Thyroid gland (tissue), 4 donors: ENCODE data around the gene MRPL46. TPM values are rescaled to one million over a fixed set of nuclear protein-coding genes. Genes with fewer than 3 reads are reported as not detected.

Source experiments
- DNase-seq, 2 donors: peaks; one replicate each; pipeline ENCODE4 v3.0.0-alpha.2; 2019
- H3K27ac ChIP-seq, 3 donors: fragments of 200-600 bp; sonication (generic); 1 replicate in 2 of 3; 2 replicates in 1 of 3; pipeline ENCODE4 v1.5.1; 2016 to 2019; ENCODE audit warnings: mild to moderate bottlenecking in 1 of 3, moderate library complexity in 1 of 3
- H3K27me3 ChIP-seq: fragments of 200-600 bp; sonication (generic); one replicate; pipeline ENCODE4 v1.5.1; 2019
- H3K36me3 ChIP-seq, 2 donors: fragments of 200-600 bp; sonication (generic); one replicate each; pipeline ENCODE4 v1.5.1; 2016 to 2019
- H3K4me1 ChIP-seq, 2 donors: fragments of 200-600 bp; sonication (generic); one replicate each; pipeline ENCODE4 v1.5.1; 2017 to 2019
- H3K4me3 ChIP-seq, 3 donors: fragments of 200-600 bp; sonication (generic); replicated peaks in 1 of 3; 1 replicate in 2 of 3; 2 replicates in 1 of 3; pipeline ENCODE4 v1.5.1; 2016; ENCODE audit warnings: mild to moderate bottlenecking in 1 of 3
- H3K9me3 ChIP-seq: fragments of 200-600 bp; sonication (generic); one replicate; pipeline ENCODE4 v1.5.1; 2017
- CTCF ChIP-seq, 6 experiments: fragments of 200-600 bp in 3 of 6; fragments of 450-650 bp in 3 of 6; sonication (generic) in 3 of 6; IDR thresholded peaks; one replicate each; pipeline ENCODE4 v1.5.1; 2016 to 2019; ENCODE audit warnings: antibody characterized with exemption in 6 of 6, mild to moderate bottlenecking in 2 of 6, inconsistent platforms in 1 of 6, moderate library complexity in 1 of 6
- POLR2A ChIP-seq, 2 donors: fragments of 450-650 bp; IDR thresholded peaks; one replicate each; pipeline ENCODE4 v1.6.1; 2017; ENCODE audit warnings: antibody characterized with exemption in 2 of 2, mild to moderate bottlenecking in 2 of 2, moderate library complexity in 1 of 2
- WGBS, 2 donors: methylation state at CpG; one replicate each; pipeline ENCODE4 v1.1.5; 2017; 5-methylcytosine and 5-hydroxymethylcytosine counted together
- intact Hi-C: fragments of 100-400 bp; cut with DNase I; formaldehyde crosslinking; loops from one replicate; pipeline ENCODE4 v1.15.1; 2023
- total RNA-seq, 4 donors: library from RNA; depleted of rRNA; stranded (reverse); fragments of >200 nt; gene quantifications; one replicate each; pipeline ENCODE4 v1.2.3, GENCODE V29; 2016

Gene MRPL46
- total RNA-seq, 4 donors from 2014 or later = 17.3 to 30.5 (median 26.0) TPM

GRCh38 chr15:88509964-88510363 is 42.8 kb upstream of the MRPL46 start:
- H3K36me3 ChIP-seq = peaks cover 0 to 9% of the 10 kb centered on the region in 2 donors
- TF ChIP-seq CTCF (IDR thresholded peaks at IDR 0.05) (no peak), POLR2A (IDR thresholded peaks at IDR 0.05) (no peak)
- intact Hi-C loops = no loop called here

GRCh38 chr15:88509321-88509720 is 42.1 kb upstream of the MRPL46 start:
- peaks cover 0 to 9% of the 10 kb centered on the region in 2 donors for H3K36me3 ChIP-seq
- no peak for DNase-seq
- no peaks in the 10 kb centered on the region for H3K4me1 ChIP-seq
- no peak overlapping the region for H3K4me3 ChIP-seq
- no peaks in the 10 kb centered on the region for H3K27me3 ChIP-seq
- H3K27ac ChIP-seq = no peak overlapping the region
- intact Hi-C loops = no loop called here
- WGBS, 2 donors = 96 to 99% methylated on average over 4 of the region's 4 CpGs
- TF ChIP-seq POLR2A (IDR thresholded peaks at IDR 0.05) = no peak
- no peak for TF ChIP-seq CTCF (IDR thresholded peaks at IDR 0.05)
- H3K9me3 ChIP-seq = no peaks in the 10 kb centered on the region

More at GRCh38 chr15:88509964-88510363, 42.8 kb upstream of the MRPL46 start:
- Histone ChIP-seq H3K27me3 (no peaks in the 10 kb centered on the region), H3K9me3 (no peaks in the 10 kb centered on the region), H3K4me3 (no peak overlapping the region), H3K4me1 (no peaks in the 10 kb centered on the region), H3K27ac (no peak overlapping the region)
- no peak for DNase-seq

GRCh38 chr15:88506628-88507027 is 39.4 kb upstream of the MRPL46 start:
- DNase-seq = no peak
- Histone ChIP-seq H3K27ac (no peak overlapping the region), H3K27me3 (no peaks in the 10 kb centered on the region), H3K9me3 (no peaks in the 10 kb centered on the region), H3K4me3 (no peak overlapping the region), H3K4me1 (no peaks in the 10 kb centered on the region), H3K36me3 (peaks cover 0 to 9% of the 10 kb centered on the region in 2 donors)
- TF ChIP-seq POLR2A (IDR thresholded peaks at IDR 0.05) (no peak), CTCF (IDR thresholded peaks at IDR 0.05) (no peak)
- intact Hi-C loops = no loop called here

- no peak for DNase-seq
- no peak overlapping the region for H3K27ac ChIP-seq
- peaks cover 0 to 2% of the 10 kb centered on the region in 2 donors for H3K36me3 ChIP-seq
- H3K4me3 ChIP-seq = no peak overlapping the region
- 92 to 100% methylated on average over 2 of the region's 2 CpGs for WGBS, 2 donors
- no peaks in the 10 kb centered on the region for H3K27me3 ChIP-seq
- TF ChIP-seq POLR2A (IDR thresholded peaks at IDR 0.05) (no peak), CTCF (IDR thresholded peaks at IDR 0.05) (no peak)
- H3K9me3 ChIP-seq = no peaks in the 10 kb centered on the region
- intact Hi-C loops = no loop called here
- no peaks in the 10 kb centered on the region for H3K4me1 ChIP-seq
Observed at GRCh38 chr15:88505721-88506120, 38.5 kb upstream of the MRPL46 start.

- no peak overlapping the region for H3K27ac ChIP-seq
- H3K27me3 ChIP-seq = no peaks in the 10 kb centered on the region
- no peak for TF ChIP-seq CTCF (IDR thresholded peaks at IDR 0.05)
- TF ChIP-seq POLR2A (IDR thresholded peaks at IDR 0.05) = no peak
- no peaks in the 10 kb centered on the region for H3K4me1 ChIP-seq
- WGBS, 2 donors = 89 to 96% methylated on average over 1 of the region's 1 CpG
- no peak overlapping the region for H3K4me3 ChIP-seq
- H3K36me3 ChIP-seq = no peaks in the 10 kb centered on the region
- no peaks in the 10 kb centered on the region for H3K9me3 ChIP-seq
- DNase-seq = no peak
- intact Hi-C loops = no loop called here
Observed at GRCh38 chr15:88504445-88504844, 37.3 kb upstream of the MRPL46 start.
